ENCODE results near the gene TNFRSF21.

The TNFRSF21 gene

DNA sequence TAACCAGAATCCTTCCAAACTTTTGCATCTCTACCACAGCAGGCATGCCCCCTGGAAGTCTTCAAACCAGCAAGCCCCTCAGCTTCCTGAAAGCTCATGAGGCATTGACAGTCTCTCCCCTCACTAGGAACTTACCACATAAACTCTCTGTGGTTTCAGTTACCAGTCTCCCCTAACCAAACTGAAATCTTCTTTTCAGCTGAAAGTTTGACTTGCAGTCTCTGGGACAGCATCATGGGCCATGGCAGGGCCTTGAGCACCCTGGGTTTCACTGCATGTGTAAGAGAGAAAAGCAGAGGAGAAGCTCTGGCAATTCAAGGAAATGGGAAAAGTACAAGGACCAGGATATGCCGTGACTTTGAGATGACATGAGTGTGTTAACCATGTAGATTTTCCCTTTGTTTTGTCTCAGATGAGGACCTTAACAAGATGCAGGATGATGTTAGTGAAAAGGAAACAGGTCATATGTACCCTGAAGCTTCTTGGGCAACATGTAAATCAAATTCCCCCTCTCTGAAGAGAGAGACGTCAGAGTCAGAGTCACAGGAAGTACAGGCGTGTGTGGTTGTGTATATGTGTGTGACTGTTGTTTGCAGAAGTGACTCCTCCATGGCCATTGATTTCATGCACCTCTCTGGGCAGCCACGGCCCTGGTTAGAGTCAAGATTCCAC is 106.3 kb downstream of the TNFRSF21 start:
- H3K36me3 Mint-ChIP-seq: no peaks in the 10 kb centered on the region
- peak; percentile 43 for ATAC-seq
- no peaks in the 10 kb centered on the region for H3K4me1 Mint-ChIP-seq
- no peak for DNase-seq (ENCODE audit: low spot score in 2 of 2)
- H3K4me3 Mint-ChIP-seq: no peak overlapping the region
- H3K27ac Mint-ChIP-seq: no peak overlapping the region
- no peaks in the 10 kb centered on the region for H3K9me3 Mint-ChIP-seq

DNA sequence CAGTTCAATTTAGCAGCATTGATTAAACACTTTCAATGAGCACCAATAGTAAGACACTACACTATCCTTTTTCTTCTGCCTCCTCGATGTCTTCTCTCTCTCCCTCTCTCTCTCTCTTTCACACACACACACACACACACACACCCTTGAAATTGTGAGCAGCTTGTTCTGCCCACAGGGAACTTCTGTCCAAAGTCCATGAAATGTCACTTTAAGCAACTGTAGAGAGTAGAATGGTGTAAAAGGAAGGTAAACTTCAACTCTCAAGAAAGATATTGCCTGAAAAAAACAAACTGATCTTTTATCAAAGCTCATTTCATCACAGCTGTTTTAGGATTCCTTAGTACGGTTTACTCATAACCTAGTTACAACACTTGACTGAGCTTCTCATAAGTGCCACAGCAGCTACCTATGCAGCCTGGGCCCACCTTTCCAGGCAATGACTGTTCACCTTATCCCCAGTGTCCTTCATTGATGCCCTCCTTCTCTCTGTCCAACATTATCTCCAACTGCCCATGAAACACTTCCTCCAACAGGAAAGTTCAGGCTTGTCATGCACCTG is 107.0 kb downstream of the TNFRSF21 start:
- Mint-ChIP-seq H3K27ac (no peak overlapping the region), H3K36me3 (no peaks in the 10 kb centered on the region), H3K9me3 (no peaks in the 10 kb centered on the region), H3K4me3 (no peak overlapping the region), H3K4me1 (no peaks in the 10 kb centered on the region)
- no peak for ATAC-seq
- DNase-seq (ENCODE audit: low spot score in 2 of 2): no peak

DNA sequence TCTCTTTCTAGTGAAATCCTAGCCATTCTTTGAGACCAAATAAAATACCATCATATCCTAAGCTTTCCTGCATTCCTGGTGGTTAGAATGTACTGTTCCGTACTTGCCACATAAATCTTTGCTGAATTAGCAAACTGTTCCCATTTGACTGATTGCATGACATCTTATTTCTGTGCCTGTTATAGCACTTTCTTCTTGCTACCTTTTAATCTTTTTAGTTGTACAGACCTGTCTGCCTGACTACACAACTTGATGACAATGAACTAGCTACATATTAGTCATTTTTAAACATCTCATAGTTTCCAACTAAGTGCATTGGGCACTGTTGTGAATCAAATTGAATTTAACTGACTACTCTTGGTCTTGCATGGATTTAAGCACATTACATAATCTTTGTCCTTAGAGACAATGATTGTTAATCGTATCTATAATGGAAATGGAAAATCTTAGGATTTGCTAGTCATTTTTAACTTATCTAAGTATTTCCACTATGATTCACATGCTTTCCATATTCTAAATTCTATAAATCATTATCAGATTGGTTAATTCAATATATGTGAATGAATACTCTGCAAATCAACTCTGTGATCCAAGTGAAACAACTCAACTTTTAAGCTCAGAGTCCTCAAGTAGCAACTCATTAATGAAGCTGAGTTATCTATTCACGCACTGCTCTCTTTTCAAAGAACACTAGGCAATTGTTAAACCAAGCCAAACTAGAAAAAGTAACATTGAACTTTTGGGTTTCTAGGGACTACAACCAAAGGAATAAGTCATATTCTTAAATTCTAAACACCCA is 109.0 kb downstream of the TNFRSF21 start:
- DNase-seq (ENCODE audit: low spot score in 2 of 2) (no peak), ATAC-seq (no peak)
- Mint-ChIP-seq H3K36me3 (no peaks in the 10 kb centered on the region), H3K4me3 (no peak overlapping the region), H3K9me3 (no peaks in the 10 kb centered on the region), H3K4me1 (no peaks in the 10 kb centered on the region), H3K27ac (no peak overlapping the region)

DNA sequence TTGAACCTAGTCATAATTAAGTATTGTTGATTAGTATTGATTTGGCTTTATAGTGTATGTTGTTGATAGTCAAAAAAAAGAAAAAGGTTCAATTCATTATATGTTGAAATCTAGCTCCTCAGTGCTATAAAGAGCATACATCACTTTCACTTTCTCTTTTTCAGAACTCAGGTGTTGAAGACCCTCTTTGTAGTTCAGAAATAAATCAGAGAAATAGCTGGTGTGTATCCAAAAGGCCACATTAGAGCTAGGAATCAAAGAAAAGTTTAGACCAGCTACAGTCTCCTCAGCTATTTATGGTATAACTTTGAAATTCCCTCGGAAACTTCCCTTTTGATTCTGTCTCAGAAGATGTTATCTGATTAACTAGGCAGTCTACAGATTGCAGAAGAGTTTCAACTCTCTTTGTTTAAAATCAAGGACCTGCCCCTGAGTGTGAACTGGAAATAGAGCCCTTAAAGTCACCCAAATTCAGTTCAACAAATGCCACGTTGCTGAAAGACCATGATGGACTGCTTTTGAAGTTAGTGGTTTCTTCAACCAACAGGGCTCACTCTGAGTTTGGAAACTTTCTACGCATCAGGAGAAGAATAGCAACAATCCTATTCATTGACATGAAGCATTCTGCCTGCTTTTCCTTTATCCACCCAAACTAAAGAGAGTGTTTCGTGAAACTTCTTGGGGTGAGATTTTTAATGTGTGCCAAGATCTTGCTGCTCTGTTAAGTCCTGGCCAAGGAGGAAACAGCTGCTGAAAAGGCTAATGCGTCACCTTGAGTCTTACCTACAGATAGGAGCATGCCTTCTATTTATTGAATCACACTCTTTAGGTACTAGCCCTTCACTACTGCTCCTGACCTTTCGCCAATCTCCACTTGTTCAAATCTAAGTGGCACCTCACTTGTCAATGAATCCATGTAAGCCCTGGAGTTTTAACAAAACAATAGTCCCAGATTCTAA is 111.7 kb downstream of the TNFRSF21 start:
- no peaks in the 10 kb centered on the region for H3K4me1 Mint-ChIP-seq
- DNase-seq (ENCODE audit: low spot score in 2 of 2) (no peak), ATAC-seq (no peak)
- no peaks in the 10 kb centered on the region for H3K9me3 Mint-ChIP-seq
- H3K27ac Mint-ChIP-seq: no peak overlapping the region
- H3K36me3 Mint-ChIP-seq: no peaks in the 10 kb centered on the region
- no peak overlapping the region for H3K4me3 Mint-ChIP-seq

DNA sequence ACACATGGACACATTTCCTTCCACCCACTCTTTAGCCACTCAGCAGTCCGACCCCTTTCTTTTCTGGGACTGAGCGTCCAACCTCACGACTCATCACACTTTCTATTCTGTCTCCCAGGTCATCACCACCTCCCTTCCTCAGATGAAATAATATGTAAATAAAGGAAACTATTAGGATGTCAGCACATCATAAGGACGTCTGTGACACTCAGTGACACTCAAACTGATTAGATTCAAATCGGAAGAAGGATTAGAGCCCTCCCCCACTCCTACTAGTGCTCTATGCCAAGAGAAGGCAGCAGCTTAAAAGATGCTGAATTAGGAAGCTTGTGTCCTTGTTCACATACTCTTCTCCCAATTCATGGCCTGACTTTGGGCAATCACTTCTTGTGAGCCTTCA is 113.6 kb downstream of the TNFRSF21 start:
- no peak overlapping the region for H3K27ac Mint-ChIP-seq
- no peak overlapping the region for H3K4me3 Mint-ChIP-seq
- H3K36me3 Mint-ChIP-seq: no peaks in the 10 kb centered on the region
- DNase-seq (ENCODE audit: low spot score in 2 of 2): no peak
- no peak for ATAC-seq
- H3K4me1 Mint-ChIP-seq: no peaks in the 10 kb centered on the region
- no peaks in the 10 kb centered on the region for H3K9me3 Mint-ChIP-seq

DNA sequence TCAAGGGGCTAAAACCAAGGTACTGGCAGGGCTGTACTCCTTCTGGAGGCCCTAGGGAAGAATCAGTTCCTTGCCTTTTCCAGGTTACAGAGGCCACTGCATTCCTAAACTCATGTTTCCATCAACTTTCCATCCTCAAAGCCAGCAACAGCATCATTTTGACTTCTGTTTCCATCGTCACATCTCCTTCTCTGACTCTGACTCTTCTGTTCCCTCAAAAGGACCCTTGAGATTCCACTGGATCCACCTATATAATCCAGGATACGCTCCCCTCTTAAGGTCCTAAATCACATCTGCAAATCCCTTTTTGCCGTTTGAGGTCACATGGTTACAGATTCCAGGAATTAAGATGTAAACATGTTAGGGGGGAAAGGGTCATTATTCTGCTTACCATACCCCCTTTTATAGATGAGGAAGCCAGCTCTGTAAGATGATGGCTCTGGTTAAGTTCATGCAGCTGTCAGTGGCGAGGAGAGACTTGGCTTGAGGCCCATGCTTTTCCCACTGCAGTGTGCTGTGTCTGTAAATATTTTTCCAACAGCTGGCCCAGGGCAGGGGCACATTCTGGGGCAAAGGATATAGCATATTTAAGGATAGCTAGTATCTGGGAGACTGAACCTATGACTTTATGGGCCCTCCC is 114.6 kb downstream of the TNFRSF21 start:
- Mint-ChIP-seq H3K4me3 (no peak overlapping the region), H3K4me1 (no peaks in the 10 kb centered on the region), H3K27ac (no peak overlapping the region), H3K36me3 (no peaks in the 10 kb centered on the region), H3K9me3 (no peaks in the 10 kb centered on the region)
- DNase-seq (ENCODE audit: low spot score in 2 of 2) (no peak), ATAC-seq (no peak)

DNA sequence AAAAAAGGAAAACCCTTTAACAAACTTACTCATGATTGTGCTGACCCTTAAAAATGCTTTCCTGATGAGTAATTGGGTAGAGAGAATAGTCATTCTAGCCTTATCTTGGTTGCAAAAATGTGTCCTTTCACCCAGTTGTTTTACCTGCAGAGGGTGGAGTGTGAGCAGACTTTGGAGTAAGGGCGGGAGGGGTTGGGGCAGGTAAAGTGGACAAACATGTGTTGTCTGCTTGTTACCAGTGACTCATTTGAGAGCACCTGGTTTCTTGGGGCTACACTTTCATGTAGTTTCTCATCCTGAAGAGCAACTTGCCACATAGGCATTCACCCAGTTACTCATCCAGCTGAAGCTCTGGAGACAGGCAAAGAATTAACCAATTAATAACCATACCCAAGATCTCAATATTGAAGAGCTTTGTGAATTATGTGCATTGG is 121.1 kb downstream of the TNFRSF21 start:
- H3K9me3 Mint-ChIP-seq: no peaks in the 10 kb centered on the region
- no peaks in the 10 kb centered on the region for H3K4me1 Mint-ChIP-seq
- no peak for DNase-seq (ENCODE audit: low spot score in 2 of 2)
- no peaks in the 10 kb centered on the region for H3K36me3 Mint-ChIP-seq
- no peak overlapping the region for H3K27ac Mint-ChIP-seq
- no peak overlapping the region for H3K4me3 Mint-ChIP-seq
- ATAC-seq: no peak

DNA sequence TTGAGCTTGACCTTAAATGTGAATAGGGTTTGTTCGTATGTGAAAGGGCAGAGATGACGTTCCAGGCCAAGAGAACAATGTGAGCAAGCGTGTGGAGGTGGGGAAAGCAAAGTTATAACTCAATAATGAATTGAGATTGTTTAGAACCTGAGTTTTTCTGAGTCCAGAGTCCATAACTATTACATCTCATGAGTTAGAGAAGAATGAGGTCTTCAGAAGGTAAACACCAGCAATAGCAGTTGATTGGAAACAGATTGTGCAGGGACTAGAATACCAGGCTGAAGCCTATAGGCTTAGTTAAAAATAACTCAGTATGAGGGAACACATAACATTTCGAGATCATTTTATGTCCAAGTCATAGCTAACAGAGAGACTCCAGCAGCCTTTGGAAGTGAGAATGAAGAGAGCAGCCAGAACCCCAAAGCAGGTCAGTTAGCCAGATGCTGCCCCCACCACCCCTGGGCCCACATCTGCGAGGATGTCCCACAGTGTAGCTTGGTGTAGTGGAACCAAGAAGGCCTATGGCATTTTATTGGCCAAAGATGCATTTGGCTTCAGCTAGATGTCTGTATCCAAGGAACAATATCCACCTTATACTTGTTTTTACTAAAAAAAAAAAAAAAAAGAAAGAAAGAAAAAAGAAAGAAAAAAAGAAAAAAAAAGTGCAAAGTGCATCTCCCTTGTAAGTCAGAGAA is 121.7 kb downstream of the TNFRSF21 start:
- Mint-ChIP-seq H3K36me3 (no peaks in the 10 kb centered on the region), H3K4me3 (no peak overlapping the region), H3K27ac (no peak overlapping the region), H3K4me1 (no peaks in the 10 kb centered on the region), H3K9me3 (no peaks in the 10 kb centered on the region)
- ATAC-seq: no peak
- DNase-seq (ENCODE audit: low spot score in 2 of 2): no peak

DNA sequence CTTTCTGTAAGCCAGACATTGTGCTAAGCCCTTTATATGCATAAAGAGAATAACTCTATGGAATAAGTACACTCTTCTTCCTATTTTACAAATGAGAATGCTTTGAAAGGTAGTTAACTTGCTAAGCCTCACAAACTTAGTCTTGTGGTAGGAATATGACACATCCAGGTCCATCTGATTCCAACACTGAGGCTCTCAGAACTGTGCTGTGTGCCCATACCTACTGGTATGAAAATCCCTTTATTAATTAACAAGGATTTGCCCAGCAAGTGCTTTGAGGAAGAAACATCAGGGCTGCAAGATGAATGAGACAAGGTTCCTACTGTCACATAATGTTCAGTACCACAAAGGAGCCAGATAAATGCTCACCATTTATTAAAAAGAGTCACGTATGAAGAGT is 122.6 kb downstream of the TNFRSF21 start:
- Mint-ChIP-seq H3K36me3 (no peaks in the 10 kb centered on the region), H3K9me3 (no peaks in the 10 kb centered on the region), H3K4me1 (no peaks in the 10 kb centered on the region), H3K4me3 (no peak overlapping the region), H3K27ac (no peak overlapping the region)
- ATAC-seq (no peak), DNase-seq (ENCODE audit: low spot score in 2 of 2) (no peak)

DNA sequence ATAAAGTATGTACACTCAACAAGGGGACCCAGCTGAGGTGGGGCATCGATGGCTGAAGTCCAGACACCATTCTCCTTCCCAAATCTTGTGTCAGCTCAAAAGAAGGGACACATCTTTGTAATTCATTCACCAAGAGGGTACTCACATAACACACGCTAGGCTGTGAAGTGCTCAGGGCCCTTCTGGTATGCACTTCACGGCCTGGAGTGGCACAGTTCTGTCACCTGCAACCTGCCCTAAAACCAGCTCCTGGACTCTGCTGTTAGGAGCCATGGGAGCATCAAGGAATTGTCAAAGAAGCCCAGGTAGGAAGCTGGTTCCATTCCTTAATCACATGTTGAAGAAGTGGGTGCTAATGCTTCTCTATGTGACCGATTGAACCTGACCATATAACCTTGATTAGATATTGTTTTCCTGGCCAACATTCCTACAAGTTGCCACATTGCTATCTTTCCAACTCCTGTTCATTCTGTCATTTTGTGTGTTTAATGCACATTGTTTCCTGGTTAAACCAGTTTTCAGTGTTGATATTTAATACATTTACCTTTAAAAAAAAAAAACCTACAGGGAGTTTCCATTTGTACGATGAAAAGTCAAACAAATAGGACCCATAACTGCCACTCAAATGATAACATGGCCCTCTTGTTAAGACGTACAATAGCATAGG is 127.3 kb downstream of the TNFRSF21 start:
- no peaks in the 10 kb centered on the region for H3K36me3 Mint-ChIP-seq
- no peak overlapping the region for H3K27ac Mint-ChIP-seq
- no peaks in the 10 kb centered on the region for H3K4me1 Mint-ChIP-seq
- ATAC-seq (no peak), DNase-seq (ENCODE audit: low spot score in 2 of 2) (no peak)
- no peaks in the 10 kb centered on the region for H3K9me3 Mint-ChIP-seq
- no peak overlapping the region for H3K4me3 Mint-ChIP-seq

DNA sequence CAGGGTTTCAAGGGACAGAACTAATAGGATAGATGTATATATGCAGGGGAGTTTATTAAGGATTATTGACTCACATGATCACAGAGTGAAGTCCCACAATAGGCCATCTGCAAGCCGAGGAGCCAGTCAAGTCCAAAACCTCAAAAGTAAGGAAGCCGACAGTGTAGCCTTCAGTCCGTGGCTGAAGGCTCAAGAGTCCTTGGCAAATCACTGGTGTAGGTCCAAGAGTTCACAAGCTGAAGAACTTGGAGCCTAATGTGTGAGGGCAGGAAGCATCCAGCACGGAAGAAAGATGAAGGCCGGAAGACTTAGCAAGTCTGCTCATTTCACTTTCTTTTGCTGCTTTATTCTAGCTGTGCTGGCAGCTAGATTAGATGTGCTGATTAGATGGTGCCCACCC is 128.0 kb downstream of the TNFRSF21 start:
- H3K36me3 Mint-ChIP-seq: no peaks in the 10 kb centered on the region
- H3K9me3 Mint-ChIP-seq: no peaks in the 10 kb centered on the region
- no peak overlapping the region for H3K4me3 Mint-ChIP-seq
- no peaks in the 10 kb centered on the region for H3K4me1 Mint-ChIP-seq
- no peak overlapping the region for H3K27ac Mint-ChIP-seq
- DNase-seq (ENCODE audit: low spot score in 2 of 2) (no peak), ATAC-seq (no peak)
